ENCODE data around the gene ETS2.
"Not testable (repeated sequence)": the region's sequence is repeated elsewhere in the genome, so short reads cannot be mapped to it uniquely, and the experiment has no call there.

Gene ETS2

DNA sequence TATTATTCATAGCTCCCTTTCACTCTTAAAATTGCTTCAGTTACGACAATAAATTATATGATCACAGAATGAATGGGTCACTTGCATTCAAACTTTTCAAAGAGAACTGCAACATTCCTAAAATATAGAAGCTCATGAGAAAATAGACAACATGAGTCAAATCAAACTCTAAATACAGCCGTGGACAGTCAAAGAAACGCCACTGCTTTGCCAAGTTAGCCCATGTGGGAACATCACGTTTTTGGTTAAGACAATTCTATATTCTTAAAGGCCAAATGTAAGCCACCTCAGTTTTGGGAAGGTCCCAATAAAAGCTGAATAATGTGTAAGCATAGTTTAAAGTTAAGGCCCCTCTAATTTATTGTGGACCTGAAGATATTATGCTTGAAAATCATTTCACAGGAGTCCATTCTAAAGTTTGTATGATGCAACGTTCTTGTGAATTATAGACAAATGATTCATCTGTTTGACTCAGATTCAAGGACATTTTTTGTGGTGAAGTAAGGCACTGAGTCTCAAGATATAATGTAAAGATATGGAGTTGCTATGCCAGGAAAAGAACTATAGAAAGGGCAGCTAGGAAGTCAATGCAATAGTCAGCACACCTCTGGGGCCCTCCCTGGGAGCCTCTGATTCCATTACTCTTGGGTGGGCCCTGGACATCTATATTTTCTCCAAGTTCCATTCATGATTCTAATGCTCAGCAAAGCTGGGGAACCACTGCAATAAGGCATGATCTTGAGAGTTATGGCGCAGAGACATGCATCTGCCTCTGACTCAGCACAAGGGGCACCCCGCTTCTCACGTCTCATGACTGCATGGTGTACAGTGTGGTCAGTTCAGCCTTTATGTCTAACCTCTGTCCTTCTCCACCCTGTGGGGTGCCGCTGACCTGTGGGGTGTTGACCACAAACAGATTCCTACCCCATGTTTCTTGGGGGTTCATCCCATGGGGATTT lies 33.9 kb downstream of the ETS2 start:
- DNase-seq, result peak; percentile 59

DNA sequence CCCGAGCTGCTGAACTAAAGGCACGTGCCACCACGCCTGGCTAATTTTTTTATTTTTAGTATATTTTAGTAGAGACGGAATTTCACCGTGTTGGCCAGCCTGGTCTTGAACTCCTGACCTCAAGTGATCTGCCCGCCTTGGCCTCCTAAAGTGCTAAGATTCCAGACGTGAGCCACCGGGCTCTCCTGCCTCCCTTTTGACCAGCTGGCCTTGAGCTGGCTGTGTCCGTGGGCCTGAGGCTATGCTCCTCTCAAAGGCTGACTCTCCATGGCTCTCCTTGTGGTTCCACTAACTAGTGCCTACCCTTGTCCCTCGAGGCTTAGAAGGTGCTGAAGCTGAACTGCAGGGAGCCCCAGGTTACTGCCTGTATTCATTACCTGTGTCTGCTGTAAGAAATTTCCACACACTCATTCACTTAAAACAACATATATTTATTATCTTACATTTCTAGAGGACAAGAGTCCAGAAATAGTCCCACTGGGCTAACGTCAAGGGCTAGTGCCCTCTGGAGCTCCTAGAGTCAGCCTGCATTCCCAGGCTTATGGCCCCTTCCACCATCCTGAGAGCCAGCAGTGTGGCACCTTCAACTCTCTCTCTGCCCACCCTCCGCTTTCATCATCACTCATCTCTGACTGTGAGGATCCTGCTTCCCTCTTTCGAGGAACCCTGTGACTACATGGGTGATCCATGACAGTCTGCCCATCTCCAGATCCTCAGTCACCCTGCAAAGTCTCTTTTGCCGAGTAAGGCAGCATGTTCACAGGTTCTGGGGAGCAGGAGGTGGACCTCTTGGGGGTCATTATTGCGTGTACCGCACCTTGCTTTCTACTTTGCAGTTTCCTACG lies 34.9 kb downstream of the ETS2 start:
- no peak for DNase-seq

DNA sequence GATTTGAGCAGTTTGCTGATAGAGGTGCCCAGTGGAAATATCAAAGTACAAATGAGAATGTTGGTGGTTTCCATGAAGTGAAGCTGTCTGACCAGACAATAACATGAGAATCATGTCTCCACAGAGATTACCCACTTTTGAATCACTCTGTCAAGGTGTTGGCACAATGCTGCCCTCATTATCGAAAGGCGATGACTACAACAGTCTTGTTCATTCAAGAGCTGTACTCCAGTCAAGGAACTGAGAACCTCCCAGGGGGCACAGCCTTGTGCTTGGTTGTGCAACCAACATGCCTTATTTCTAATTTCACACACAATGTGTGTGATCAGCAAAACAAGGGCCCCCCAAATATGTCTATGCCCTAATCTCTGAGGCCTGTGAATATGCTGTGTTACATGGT lies 35.7 kb downstream of the ETS2 start:
- DNase-seq, result no peak

DNA sequence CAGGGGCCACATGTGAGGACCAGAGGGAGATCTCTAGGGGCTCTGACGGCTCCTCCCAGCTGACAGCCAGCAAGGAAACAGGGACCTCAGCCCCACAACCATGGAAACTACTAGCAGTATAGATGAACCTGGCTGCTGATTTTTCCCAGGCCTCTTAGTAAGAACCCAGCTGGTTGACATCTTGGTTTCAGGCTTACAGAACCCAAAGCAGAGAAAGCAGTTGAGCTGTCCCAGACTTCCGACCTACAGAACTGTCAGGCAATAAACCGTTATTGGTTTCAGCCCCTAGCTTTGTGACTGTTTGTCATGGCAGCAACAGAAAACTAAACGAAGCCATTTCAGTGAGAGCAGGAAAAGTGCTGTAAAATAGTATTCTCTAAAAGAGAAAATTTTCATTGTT lies 36.4 kb downstream of the ETS2 start:
- DNase-seq, result no peak

DNA sequence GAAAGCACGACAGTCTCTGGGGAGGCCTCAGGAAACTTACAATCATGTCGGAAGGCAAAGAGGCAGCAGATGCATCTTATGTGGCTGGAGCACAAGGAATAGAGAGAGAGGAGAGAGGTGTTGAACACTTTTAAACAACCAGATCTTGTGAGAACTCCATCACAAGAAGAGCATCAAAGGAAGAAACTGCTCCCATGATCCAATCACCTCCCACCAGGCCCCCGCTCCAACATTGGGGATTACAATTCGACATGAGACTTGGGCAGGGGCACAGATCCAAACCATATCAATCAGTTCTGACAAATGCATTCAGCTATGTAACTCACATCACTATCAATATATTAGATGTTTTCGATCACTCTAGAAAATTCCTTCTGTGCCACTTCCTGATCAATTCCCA lies 37.6 kb downstream of the ETS2 start:
- DNase-seq, result no peak

DNA sequence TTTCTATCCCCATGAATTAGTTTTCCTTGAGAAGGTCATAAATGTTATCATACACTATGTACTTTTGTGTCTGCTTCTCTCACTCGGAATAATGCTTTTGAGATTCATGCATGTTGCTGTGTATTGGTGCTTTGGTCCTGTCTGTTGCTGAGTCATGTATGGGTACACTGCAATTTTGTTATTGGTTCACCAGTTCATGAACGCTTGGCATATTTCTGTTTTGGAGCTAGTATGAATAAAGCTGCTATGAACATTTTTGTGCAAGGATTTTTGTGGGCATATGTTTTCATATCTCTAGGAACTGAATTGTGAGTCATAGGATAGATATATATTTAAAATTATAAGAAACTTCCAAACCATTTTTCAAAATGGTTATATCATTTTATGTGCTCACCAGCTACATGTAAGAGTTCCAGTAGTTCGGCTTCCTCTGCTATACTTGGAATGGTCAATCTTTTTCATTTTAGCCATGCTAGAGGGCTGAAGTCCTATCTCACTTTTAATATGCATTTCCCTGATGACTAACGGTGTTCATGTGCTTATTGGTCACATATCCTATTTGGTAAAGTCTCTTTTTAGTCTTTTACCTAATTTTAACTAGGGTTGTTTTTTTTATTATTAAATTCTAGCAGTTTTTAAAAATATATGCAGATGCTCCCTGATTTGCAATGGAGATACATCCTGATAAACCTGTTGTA lies 38.2 kb downstream of the ETS2 start:
- no peak for DNase-seq

DNA sequence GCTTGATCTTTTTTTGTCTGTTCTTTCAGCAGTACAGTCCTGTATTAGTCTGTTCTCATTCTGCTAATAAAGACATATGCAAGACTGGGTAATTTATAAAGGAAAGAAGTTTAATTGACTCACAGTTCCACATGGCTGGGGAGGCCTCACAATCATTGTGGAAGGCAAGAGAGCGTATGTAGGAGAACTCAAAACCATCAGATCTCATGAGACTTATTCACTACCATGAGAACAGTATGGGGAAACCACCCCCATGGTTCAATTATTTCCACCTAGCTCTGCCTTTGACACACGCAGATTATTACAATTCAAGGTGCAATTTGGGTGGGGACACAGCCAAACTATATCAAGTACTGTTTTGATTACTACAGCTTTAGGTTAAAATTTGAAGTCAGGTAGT lies 39.6 kb downstream of the ETS2 start:
- not testable (repeated sequence) for DNase-seq

DNA sequence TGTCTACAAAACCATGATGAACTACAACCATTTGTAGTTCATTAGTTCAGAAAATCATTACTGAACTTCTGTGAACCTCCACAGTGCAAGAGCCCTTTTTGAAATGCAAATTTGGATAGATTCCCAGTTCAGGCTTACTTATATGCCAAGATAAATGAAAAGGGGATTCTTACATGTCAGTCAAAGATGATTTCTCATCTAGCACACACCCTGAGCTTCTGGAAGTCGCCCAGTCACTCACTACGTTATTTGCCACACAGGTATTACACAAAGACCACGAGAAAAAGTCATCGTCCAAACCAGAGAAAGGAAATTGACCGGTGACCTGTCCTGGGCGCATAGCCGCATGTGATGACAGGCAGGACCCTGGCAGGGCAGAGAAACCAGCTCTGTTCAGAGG lies 41.8 kb downstream of the ETS2 start:
- DNase-seq, result no peak

DNA sequence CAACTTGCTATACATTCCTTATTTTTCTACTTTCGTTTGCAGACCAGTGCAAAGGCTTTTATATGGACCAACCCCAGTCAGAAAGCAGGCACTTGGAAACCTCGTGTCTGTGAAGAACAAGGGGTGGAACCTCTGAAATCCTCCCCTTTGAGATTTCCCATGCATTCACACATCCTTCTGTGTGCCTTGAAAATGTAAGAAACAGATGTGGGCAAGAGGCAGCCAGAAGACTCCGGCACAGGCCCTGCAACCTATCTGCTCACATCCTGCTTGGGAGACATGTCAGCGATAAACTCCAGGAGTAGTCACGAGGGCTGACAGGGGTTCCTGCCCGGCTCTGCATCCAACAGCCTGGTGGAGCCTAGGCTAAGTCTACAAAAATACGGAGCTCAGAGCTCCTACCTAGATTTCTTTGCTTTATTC lies 42.5 kb downstream of the ETS2 start:
- DNase-seq, result no peak

DNA sequence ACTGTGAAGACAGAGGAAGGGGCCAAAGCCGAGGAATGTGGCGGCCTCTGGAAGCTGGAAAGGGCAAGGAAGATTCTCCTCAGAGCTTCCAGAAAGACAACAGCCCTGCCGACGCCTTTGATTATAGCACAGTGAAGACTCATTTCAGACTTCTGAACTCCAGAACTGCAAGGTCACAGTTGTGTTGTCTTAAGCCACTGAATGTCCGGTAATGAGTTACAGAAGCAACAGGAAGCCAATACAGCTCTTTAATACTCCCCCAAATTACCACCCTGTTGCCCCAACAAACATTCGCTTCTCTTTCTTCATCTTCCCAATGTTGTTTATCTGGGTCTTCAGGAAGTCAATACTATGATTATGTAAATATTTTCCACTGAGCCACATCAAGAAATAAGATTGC lies 44.0 kb downstream of the ETS2 start:
- DNase-seq, result no peak

DNA sequence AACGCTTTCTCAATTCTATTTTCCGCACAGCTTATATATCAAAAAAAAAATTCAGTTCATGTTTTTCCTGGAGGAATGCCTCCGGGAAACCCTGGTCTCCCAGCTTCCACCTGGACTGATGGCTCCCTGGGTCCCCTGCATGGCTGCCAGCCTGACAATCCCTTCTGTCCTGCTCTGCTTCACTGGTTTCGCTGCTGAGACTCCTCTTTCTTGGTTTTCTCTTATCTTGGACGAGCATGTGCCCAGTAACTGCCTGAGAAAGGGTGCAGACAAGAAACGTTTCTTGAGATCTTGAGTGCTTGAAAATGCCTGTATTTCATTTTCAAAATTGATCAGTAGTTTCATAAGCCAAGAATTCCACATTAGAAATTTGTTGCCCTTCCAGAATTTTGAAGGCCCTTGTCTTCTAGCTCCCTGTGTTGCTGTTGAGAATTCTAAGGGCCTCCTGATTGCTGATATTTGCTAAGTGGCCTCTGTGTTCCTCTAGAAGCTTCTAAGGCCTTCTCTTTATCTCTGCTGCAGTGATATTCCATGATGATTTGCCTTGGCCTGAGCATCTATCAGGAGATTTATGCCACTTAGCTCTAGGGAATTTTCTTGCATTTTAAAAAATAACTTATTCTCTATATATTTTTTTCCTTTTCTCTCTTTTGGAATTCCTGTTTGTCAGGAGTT lies 44.7 kb downstream of the ETS2 start:
- DNase-seq, result peak; percentile 92

DNA sequence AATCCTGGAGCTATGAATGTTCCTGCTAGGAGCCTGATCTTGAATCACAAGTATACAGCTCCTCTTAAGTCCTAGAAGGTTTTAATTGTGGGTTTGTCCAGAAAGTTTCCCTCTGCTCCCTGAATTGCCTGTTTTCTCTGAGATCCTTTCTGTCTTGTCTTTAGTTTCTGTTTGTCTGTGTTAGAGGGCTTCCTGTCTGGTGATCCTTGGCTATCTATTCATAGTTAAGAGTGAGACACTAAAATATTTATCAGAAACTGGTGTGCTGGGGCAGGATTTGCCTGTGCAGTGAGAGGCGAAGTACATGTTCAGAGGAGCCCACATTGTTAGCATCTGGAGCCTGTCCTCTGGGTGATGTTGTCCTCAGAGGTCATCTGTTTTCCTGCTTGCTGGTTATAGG lies 45.4 kb downstream of the ETS2 start:
- DNase-seq, result peak; percentile 56

DNA sequence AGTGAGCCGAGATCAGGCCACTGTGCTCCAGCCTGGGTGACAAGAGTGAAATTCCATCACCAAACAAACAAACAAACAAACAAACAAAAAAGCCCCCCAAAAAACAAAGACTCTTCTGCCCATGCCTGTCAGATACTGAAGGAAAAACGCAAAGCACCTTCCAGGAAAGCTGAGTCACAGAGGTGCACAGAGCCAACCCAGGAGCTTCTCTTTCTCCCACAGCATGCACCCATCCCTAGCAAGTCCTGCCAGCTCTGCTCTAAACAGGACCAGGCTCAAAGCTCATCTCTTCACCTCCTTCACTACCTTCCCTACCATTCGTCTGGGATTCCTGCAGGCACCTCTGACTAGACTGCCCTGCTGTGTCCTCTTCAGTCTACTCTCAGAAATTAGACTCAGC lies 46.5 kb downstream of the ETS2 start:
- DNase-seq, result no peak

DNA sequence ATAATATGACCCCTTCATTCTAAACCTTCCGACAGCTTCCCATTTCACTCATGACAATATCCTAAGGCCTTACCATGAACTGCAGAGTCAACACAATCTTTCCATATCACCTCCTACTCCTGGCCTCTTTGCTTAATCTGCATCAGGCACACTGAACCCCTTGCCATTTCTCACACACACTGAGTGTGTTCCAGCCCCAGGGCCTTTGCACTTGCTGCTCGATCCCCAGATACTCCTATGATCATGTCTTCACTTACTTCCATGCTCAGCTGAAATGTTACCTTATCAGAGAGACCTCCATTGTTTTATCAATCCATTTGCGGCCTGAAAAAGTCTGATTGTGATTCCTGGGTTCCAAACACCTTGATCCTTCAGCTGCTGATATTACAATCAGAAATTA lies 47.0 kb downstream of the ETS2 start:
- DNase-seq, result no peak

DNA sequence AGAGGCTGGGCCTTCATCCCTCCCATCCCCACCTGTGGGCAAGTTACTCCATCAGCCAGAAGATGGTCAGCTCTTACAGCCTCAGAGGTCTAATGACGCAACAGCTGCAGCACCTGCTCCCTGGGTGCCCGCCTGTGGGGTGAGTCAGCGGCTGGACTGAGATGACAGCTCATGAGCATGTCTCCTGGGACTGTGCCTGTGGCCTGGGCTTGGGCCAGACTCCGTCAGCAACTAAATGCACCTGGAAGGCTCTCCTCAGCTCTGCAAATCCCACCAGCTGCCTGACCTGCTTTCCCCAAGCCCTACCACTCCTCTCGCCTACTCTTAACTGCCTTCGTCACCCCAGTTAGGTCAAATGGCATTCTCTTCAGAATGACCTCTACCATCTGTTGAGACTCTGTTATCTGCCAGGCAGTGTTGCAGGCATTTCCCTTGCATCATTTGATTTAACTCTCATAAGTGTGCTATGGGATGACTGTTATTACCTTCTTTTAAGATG lies 47.7 kb downstream of the ETS2 start:
- peak; percentile 80 for DNase-seq

DNA sequence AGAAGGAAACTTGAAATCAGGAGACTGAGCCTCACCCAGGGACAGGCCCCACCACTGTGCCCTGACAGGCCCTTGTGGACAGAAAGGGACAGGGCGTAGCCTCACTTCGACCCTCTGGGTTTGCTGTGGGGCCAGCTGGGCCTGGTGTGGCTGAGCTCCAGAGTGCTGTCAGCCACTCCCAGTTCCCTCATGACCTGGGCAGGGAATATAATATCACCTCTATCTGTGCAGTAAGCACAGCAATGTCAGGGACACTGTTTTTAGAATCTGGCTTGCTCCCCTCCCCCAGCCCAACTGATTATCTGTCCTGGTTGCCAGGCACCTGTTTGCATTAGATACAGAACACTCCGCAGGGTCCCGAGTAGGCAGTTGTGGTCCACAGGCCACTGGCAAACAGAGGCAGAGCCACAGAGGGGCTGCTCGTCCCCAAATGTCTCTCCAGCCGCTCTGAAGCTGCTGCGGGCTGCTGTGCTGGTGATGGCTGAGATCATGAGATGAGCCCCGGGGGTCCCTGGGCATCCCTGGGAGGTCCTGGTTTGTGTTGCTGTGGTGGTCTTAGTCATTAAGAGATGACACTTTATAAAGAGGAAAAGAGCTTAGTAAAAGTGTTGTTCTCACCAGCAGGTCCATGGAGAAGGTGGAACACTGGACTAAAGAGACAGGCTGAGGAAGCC lies 51.6 kb downstream of the ETS2 start:
- DNase-seq, result peak; percentile 70

DNA sequence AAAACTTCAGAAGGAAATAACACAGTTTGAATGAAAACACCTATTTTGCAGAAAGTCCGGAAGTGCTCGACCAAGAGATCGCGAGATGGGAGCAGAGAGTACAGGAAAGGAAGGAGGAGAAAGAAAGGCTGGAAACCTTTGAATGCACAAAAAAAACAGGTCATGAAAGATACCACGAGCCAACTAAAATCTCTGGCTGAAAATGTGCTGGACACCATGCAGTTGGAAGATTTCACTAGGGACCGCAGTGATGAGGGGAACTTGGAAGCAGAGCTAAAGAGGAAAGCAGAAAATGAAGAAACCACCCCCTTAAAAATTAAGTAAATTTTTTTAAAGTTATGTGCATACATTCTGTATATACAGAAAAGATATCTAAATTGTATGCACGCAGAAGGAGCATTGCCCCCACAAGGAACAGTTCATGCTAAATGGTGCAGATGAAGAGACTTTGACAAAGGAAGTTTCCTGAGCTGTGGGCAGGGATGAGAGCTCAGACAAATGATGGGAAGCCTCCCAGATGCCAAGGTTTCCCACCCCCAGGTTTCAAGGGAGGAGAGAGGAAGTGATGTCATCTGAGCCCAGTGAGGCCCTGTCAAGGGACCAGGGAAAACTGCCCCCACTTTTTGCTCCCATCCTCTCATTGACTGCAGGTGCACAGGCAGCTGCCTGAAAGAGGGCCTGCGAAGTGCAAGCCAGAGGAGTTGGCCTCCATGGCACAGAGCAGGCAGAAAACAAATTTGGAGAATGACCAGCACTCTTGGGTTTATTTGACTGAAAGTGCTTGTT lies 52.5 kb downstream of the ETS2 start:
- DNase-seq, result no peak

DNA sequence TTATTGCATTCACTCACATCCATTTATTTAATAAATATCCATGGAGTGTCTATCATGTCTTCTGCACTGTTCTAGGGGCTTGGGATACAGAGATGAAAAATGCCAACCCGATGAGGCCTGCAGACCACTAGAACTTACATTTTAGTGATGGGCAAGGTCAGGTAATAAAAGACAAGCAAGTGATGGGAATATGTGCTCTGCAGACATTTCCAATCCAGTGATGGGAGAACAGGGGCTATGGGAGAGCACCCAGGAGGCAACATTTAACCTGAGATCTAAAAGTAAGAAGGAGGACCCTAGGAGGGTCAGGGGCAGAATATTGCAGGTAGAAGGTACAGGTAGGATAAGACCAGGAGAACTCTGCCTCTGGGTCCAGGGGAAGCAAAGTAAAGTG lies 53.1 kb downstream of the ETS2 start:
- DNase-seq, result no peak

DNA sequence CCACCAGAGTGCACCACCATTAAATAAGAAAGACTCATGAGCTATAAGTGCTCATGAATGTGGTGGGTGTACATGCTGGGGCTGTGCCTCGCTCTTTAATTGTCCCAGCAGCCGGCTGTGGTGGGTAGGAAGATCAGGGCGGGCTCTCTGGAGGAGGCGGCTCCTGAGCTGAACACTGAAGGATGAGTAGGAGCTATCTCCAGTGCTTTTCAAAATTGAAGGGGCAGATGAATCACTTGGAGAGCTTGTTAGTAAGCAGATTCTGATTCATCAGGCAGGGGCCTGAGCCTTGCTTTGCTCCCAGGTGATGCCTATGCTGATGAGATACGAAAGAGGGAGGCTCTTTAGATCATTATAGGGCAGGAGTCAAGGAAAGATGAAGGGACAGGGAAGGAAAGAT lies 54.1 kb downstream of the ETS2 start:
- no peak for DNase-seq

DNA sequence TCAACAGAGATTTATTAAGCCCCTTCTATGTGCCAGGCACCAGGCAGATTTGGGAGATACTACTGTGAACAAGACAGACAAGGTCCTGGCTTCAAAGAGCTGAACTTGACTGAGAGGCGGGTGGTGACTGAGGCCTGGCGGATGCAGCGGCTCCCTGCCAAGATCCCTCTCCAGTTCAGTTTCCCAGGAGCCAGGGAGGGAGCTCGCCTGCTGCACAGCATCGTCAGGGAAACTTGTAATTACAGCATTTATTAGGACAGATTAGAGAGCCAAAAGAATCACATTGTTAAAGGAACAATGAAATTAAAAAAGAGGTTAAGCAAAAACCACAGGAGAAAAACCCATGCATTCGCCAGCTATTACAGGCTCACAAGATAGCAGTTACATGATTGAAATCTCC lies 55.3 kb downstream of the ETS2 start:
- peak; percentile 42 for DNase-seq

Measured in hematopoietic multipotent progenitor cell treated with erythropoietin and hydrocortisone succinate and interleukin-3 and kit ligand, for 4 days (in vitro differentiated cells).